G401 (cell line): ENCODE measurements around the gene NXPE1. TPM values are rescaled to one million over a fixed set of nuclear protein-coding genes. Genes with fewer than 3 reads are reported as not detected.

ENCODE experiments used
- DNase-seq: peaks from one replicate; pipeline ENCODE4 v3.0.0-alpha.2; 2015; ENCODE audit warnings: low spot score
- in situ Hi-C: cut with HindIII; loops from 2 replicates; pipeline ENCODE4 v1.10.0; 2016; ENCODE audit warnings: low sequenced_read_pairs, mixed read lengths
- total RNA-seq: library from RNA; depleted of rRNA; stranded (reverse); fragments of >200 nt; shearing (Covaris generic); gene quantifications from 2 replicates; pipeline ENCODE4 v1.2.3, GENCODE V29; 2014

Gene NXPE1
- total RNA-seq, 1 experiment from 2014 or later, result not detected

- in situ Hi-C loops, result no loop called here
- DNase-seq, result no peak
Measured at GRCh38 chr11:114566276-114566675, 6.6 kb upstream of the NXPE1 start.

- no peak for DNase-seq
- in situ Hi-C loops, result no loop called here
Measured at GRCh38 chr11:114564831-114565230, 5.2 kb upstream of the NXPE1 start.

- no peak for DNase-seq
Measured at GRCh38 chr11:114563077-114563476, 3.4 kb upstream of the NXPE1 start.

GRCh38 chr11:114562166-114562916 is 2.7 kb upstream of the NXPE1 start:
- in situ Hi-C loops, result no loop called here
- DNase-seq, result no peak

More at GRCh38 chr11:114563077-114563476, 3.4 kb upstream of the NXPE1 start:
- in situ Hi-C loops, result no loop called here

DNA sequence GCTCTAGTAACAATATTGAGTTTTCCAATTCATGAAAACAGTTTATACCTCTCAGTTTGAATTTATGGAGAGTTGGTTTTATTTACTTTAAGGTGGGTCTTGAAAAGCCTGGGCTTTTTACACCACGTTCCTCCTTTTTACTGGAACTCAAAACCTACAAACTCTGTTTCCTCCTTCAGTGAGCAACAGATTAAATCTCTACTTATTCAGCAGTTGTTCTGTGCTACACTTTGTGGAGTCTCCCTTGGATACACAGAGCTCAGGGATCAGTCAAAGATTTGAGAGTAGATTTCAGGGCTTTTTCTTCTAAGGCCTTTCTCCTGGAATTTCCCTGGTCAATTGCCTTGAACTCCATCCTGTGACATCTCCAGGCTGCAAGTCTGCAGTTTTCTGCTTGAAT is 3.5 kb downstream of the NXPE1 start:
- in situ Hi-C loops, result no loop called here
- DNase-seq, result no peak

DNA sequence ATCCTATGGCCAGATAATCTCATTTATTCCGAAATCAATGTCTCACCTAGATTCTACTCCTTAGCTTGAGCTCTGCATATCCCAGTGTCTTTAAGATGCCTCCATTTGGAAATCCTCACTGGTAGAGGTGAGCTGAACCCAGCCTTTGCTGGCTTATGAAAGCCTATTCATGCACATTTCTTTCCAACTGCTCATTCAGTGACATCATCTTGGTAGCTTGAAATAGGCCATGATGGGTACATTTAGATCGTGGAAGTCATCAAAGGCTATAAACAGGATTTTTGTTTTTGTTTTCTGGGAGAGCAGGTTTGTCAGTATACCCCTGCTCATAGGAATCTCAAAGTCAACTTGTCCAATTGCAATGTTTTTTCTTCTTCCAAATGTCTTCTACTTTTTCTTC is 6.0 kb downstream of the NXPE1 start:
- in situ Hi-C loops, result no loop called here

DNA sequence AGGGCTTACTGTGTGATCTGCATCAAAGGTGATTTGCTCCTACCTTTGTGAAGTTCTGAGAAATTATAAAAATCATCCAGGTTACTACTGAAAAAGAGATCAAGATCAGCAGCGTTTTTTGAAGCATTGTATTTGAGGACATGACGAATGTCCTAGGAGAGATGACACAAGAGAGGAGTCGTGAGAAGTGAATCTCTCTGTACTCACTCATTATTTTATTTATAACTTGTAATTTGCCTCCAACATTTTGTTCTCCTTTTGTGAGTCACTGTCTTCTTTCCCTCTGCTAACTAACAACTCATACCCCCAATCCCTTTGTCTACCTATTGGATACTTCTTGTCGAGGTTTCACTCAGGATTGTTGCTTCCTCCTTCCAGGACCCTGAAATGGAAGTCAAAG is 8.6 kb downstream of the NXPE1 start:
- in situ Hi-C loops, result no loop called here
- DNase-seq, result no peak

More for the DNA sequence above, 6.0 kb downstream of the NXPE1 start:
- no peak for DNase-seq

- no peak for DNase-seq
Measured at GRCh38 chr11:114525682-114526081, 34.0 kb downstream of the NXPE1 start.

DNA sequence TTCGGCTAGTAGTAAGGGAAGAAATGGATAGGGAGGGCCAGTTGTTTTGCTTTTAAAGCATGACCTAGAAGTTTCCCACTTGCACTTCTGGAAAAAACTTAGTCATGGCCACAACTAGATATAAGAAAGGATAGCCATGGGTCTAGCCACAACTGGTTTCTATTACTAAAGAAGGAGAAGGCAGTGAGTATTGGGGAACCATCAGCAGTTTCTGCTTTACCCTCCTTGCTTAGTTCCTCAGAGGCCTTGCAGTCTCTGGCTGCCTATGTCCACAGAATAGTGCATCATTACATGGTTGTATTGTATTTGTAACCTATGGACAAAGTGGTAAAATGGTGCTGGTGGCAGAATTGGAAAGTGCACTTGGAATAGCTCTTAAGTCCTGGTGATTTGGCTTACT is 35.6 kb downstream of the NXPE1 start:
- DNase-seq, result no peak
- in situ Hi-C loops, result no loop called here

More at GRCh38 chr11:114525682-114526081, 34.0 kb downstream of the NXPE1 start:
- in situ Hi-C loops, result no loop called here

DNA sequence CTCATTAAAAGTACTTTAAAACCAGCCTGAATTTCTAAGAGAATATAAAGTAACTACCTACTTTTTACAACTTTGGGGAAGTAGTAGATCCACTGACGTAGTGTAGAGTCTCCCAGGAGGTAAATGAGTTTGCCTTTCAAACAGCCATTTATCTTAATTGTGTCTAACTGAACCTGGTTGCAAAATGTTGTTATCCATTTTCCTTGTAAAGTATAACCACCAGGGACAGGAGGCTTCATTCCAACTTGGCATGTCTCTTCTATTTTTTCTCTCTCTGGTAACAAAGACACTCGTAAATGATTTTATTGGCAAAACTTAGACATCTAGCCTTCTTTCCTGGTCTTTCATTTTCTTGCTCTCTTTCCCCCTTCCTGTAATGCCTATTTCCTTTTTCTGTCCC is 36.9 kb downstream of the NXPE1 start:
- in situ Hi-C loops, result no loop called here
- DNase-seq, result no peak

DNA sequence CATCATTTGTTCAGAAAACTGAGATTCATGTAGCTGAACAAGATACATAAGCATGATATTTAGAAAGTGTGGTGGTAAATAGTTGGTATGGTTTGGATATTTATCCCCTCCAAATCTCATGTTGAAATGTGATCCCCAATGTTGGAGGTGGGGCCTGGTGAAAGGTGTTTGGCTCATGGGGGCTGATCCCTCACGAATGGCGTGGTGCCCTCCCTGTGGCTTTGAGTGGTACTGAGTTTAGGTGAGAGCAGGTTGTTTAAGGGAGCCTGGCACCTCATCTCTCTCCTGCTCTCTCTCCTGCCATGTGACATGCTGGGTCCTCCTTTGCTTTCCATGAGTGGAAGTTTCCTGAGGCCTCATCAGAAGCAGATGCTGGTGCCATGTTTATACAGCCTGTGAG is 48.1 kb downstream of the NXPE1 start:
- DNase-seq, result no peak
- in situ Hi-C loops, result no loop called here

DNA sequence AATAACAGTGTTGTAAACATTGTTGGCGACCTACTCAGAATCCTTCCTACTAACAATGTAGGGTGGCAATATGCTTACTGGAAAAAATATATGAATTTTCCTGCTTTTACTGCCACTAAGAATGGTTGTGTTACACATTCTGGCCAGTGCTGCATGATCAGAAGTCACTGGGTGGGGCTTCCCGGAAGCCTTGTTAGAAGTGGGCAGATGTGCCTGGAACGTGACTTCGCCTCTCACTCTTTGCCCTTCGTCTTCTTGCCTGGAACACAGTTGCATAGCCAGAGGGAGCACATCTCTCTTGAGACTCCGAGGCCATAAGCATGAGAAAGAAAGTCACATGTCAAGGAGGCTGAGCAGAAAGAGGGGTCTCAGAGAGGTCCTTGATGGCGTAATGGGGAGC is 48.6 kb downstream of the NXPE1 start:
- in situ Hi-C loops, result no loop called here

GRCh38 chr11:114501901-114502300 is 57.8 kb downstream of the NXPE1 start:
- DNase-seq, result no peak
- in situ Hi-C loops, result no loop called here

More for the DNA sequence above, 48.6 kb downstream of the NXPE1 start:
- DNase-seq, result no peak

- in situ Hi-C loops, result no loop called here
- no peak for DNase-seq
Measured at GRCh38 chr11:114499756-114500155, 59.9 kb downstream of the NXPE1 start.

DNA sequence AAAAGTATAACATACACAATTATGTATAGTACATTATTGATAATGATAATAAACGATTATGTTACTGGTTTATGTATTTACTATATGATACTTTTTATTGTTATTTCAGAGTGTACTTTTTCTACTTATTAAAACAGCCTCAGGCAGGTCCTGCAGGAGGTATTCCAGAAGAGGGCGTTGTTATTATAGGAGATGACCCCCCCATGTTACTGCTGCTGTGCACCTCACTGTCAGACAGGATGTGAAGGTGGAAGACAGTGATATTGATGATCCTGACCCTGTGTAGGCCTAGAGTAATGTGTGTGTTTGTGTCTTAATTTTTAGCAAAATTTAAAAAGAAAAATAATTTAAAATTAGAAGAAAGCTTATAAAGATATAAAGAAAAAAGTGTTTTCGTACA is 62.8 kb downstream of the NXPE1 start:
- in situ Hi-C loops, result no loop called here
- no peak for DNase-seq

- in situ Hi-C loops, result no loop called here
- DNase-seq, result no peak
Measured at GRCh38 chr11:114483929-114484328, 75.8 kb downstream of the NXPE1 start.

DNA sequence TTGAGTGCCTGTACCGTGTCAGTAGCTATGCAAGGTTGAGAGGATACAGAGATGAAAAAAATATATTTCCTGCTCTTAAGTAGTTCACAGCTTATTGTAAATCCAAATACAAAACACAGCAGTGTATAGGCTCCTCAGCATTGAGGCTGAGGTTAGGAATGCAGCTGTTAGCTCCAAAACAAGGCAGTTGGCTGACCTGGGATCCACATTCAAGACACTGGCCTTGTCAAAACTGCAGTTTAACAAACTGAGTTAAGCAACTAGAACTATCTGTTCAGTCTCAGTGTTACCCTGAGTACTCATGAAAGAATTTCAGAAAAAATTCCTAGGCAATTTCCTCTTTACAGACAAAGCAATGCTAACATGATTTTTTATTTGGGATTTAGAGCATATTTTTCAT is 77.6 kb downstream of the NXPE1 start:
- no peak for DNase-seq
- in situ Hi-C loops, result no loop called here

GRCh38 chr11:114479331-114479730 is 80.3 kb downstream of the NXPE1 start:
- no peak for DNase-seq
- in situ Hi-C loops, result no loop called here

- DNase-seq, result no peak
- in situ Hi-C loops, result no loop called here
Measured at GRCh38 chr11:114478768-114479167, 80.9 kb downstream of the NXPE1 start.

DNA sequence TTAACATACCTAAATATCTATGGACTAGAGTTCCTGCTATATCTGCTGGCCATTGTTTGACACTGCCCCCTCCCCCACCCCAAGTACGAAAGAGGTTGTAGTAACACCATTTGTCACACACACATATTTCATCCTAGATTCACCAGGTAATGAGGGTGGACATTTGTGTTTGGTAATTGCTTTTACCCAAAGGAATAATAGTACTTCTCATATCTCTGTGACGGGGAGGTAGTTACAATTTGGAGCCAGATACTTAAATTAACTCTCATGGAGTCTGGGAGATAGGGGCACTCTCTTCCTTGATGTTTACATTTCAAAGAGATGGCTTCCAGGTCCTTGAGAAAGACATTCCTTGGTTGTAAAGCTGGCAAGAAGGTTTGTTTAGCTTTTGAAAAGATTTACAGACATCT is 81.7 kb downstream of the NXPE1 start:
- in situ Hi-C loops, result no loop called here
- no peak for DNase-seq

GRCh38 chr11:114472661-114473060 is 87.0 kb downstream of the NXPE1 start:
- no peak for DNase-seq
- in situ Hi-C loops, result no loop called here
